SK-N-SH (cell line): Measurements from ENCODE around the gene LPCAT1.
"Not testable (repeated sequence)": the region's sequence is repeated elsewhere in the genome, so short reads cannot be mapped to it uniquely, and the experiment has no call there.

Experiments used
- CHD2 ChIP-seq: fragments of 150-350 bp; IDR thresholded peaks from 2 replicates; pipeline ENCODE4 v1.6.1; 2018; ENCODE audit warnings: low read length; ENCODE audit not compliant: partially characterized antibody
- EP300 ChIP-seq, 2 experiments: IDR thresholded peaks; 2 replicates each; pipeline versions ENCODE4 v1.4.0 to v1.6.1; 2012; ENCODE audit warnings: borderline replicate concordance in 1 of 2, low read depth in 1 of 2, low read length in 1 of 2
- EZH2phosphoT487 ChIP-seq: fragments of 200-600 bp; sonication (generic); IDR thresholded peaks from 2 replicates; pipeline ENCODE4 v1.6.1; 2017; ENCODE audit warnings: low read depth, mixed run types, mild to moderate bottlenecking, antibody characterized with exemption, moderate library complexity, borderline replicate concordance
- FOSL2 ChIP-seq: IDR thresholded peaks from 2 replicates; pipeline ENCODE4 v1.4.0; 2012; ENCODE audit warnings: low read depth, mild to moderate bottlenecking, moderate library complexity, borderline replicate concordance
- FOXM1 ChIP-seq: IDR thresholded peaks from 2 replicates; pipeline ENCODE4 v1.4.0; 2012; ENCODE audit warnings: low read depth, mild to moderate bottlenecking
- GABPA ChIP-seq: IDR thresholded peaks from 2 replicates; pipeline ENCODE4 v1.4.0; 2012; ENCODE audit warnings: low read depth, mild to moderate bottlenecking
- GATA2 ChIP-seq: sonication (generic); formaldehyde crosslinking; IDR thresholded peaks from 2 replicates; pipeline ENCODE4 v1.5.0; 2020; ENCODE audit warnings: mild to moderate bottlenecking, missing genetic modification reagents
- MEF2A ChIP-seq: IDR thresholded peaks from 2 replicates; pipeline ENCODE4 v1.4.0; 2012; ENCODE audit warnings: low read depth, borderline replicate concordance
- RFX5 ChIP-seq: IDR thresholded peaks from 2 replicates; pipeline ENCODE4 v1.6.1; 2012; ENCODE audit warnings: mild to moderate bottlenecking, improper control_type of control experiment, low read length
- SMC3 ChIP-seq: IDR thresholded peaks from 2 replicates; pipeline ENCODE4 v1.6.1; 2012; ENCODE audit warnings: low read depth, low read length, improper control_type of control experiment
- TCF12 ChIP-seq: IDR thresholded peaks from 2 replicates; pipeline ENCODE4 v1.4.0; 2012
- YY1 ChIP-seq: IDR thresholded peaks from 2 replicates; pipeline ENCODE4 v1.4.0; 2012; ENCODE audit warnings: low read depth, mild to moderate bottlenecking
- TF ChIP-seq, protein P1 (sequence below): fragments of 200-600 bp; sonication (generic); IDR thresholded peaks from 2 replicates; pipeline ENCODE4 v1.6.1; 2017; ENCODE audit warnings: antibody characterized with exemption, mild to moderate bottlenecking, moderate library complexity
- TF ChIP-seq, protein P2 (sequence below): fragments of 150-350 bp; IDR thresholded peaks from 2 replicates; pipeline ENCODE4 v1.6.1; 2017; ENCODE audit warnings: antibody characterized with exemption, low read length, low read depth, borderline replicate concordance

DNA sequence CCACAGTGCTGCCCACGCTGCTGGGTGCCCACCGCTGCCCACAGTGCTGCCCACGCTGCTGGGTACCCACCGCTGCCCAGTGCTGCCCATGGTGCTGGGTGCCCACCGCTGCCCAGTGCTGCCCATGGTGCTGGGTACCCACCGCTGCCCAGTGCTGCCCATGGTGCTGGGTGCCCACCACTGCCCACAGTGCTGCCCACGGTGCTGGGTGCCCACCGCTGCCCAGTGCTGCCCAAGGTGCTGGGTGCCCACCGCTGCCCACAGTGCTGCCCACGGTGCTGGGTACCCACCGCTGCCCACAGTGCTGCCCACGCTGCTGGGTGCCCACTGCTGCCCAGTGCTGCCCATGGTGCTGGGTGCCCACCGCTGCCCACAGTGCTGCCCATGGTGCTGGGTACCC is 101.2 kb downstream of the LPCAT1 start:
- TF ChIP-seq, protein P1, sequence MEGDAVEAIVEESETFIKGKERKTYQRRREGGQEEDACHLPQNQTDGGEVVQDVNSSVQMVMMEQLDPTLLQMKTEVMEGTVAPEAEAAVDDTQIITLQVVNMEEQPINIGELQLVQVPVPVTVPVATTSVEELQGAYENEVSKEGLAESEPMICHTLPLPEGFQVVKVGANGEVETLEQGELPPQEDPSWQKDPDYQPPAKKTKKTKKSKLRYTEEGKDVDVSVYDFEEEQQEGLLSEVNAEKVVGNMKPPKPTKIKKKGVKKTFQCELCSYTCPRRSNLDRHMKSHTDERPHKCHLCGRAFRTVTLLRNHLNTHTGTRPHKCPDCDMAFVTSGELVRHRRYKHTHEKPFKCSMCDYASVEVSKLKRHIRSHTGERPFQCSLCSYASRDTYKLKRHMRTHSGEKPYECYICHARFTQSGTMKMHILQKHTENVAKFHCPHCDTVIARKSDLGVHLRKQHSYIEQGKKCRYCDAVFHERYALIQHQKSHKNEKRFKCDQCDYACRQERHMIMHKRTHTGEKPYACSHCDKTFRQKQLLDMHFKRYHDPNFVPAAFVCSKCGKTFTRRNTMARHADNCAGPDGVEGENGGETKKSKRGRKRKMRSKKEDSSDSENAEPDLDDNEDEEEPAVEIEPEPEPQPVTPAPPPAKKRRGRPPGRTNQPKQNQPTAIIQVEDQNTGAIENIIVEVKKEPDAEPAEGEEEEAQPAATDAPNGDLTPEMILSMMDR, result not testable (repeated sequence)
- not testable (repeated sequence) for TF ChIP-seq YY1; EP300 (IDR thresholded peaks at IDR 0.05; ENCODE audit: borderline replicate concordance in 1 of 2, low read depth in 1 of 2, low read length in 1 of 2); GATA2 (CRISPR knock-in tag); RFX5; EZH2phosphoT487; FOXM1; GABPA; TCF12; CHD2; SMC3; MEF2A; FOSL2
- TF ChIP-seq, protein P2, sequence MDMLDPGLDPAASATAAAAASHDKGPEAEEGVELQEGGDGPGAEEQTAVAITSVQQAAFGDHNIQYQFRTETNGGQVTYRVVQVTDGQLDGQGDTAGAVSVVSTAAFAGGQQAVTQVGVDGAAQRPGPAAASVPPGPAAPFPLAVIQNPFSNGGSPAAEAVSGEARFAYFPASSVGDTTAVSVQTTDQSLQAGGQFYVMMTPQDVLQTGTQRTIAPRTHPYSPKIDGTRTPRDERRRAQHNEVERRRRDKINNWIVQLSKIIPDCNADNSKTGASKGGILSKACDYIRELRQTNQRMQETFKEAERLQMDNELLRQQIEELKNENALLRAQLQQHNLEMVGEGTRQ, result not testable (repeated sequence)
